Measurements from ENCODE around the gene GPRC6A.

Gene GPRC6A

GRCh38 chr6:116783852-116784251 is 45.0 kb downstream of the GPRC6A start:
- no peak for FAIRE-seq

- FAIRE-seq = peak; percentile 96
Observed at GRCh38 chr6:116779573-116780164, 49.2 kb downstream of the GPRC6A start.

- FAIRE-seq = no peak
Observed at GRCh38 chr6:116773886-116774285, 55.0 kb downstream of the GPRC6A start.

GRCh38 chr6:116772450-116772849 is 56.4 kb downstream of the GPRC6A start:
- no peak for FAIRE-seq

- peak; percentile 21 for FAIRE-seq
Observed at GRCh38 chr6:116767715-116768114, 61.2 kb downstream of the GPRC6A start.

- no peak for FAIRE-seq
Observed at GRCh38 chr6:116766506-116767176, 62.2 kb downstream of the GPRC6A start.

- FAIRE-seq = no peak
Observed at GRCh38 chr6:116764961-116765841, 63.7 kb downstream of the GPRC6A start, which contains the start of gene FAM162B. FAM162B (minus strand) TSS chr6:116765719; CDS start chr6:116765576, 143 bp downstream.

- no peak for FAIRE-seq
Observed at GRCh38 chr6:116764629-116764960, 64.3 kb downstream of the GPRC6A start.

- no peak for FAIRE-seq
Observed at GRCh38 chr6:116763906-116764628, 64.8 kb downstream of the GPRC6A start.

GRCh38 chr6:116763048-116763447 is 65.8 kb downstream of the GPRC6A start:
- FAIRE-seq = peak; percentile 30

- FAIRE-seq = no peak
Observed at GRCh38 chr6:116762235-116762634, 66.6 kb downstream of the GPRC6A start.

- FAIRE-seq = no peak
Observed at GRCh38 chr6:116761779-116762178, 67.1 kb downstream of the GPRC6A start.

- FAIRE-seq = no peak
Observed at GRCh38 chr6:116745176-116745575, 83.7 kb downstream of the GPRC6A start.
